Fibroblast of skin of left quadriceps (primary cell): Measurements from ENCODE around the gene ZC3H15.
"Not testable (repeated sequence)": the region's sequence is repeated elsewhere in the genome, so short reads cannot be mapped to it uniquely, and the experiment has no call there.

Source experiments
- DNase-seq, 2 experiments: peaks; one replicate each; pipeline ENCODE4 v3.0.0-alpha.2; 2013; ENCODE audit warnings: low read depth in 2 of 2

The ZC3H15 gene

GRCh38 chr2:186493564-186494085 lies 7.6 kb downstream of the ZC3H15 start:
- DNase-seq = no peak

- no peak for DNase-seq
Observed at GRCh38 chr2:186496401-186496800, 10.3 kb downstream of the ZC3H15 start.

- DNase-seq = no peak
Observed at GRCh38 chr2:186497928-186498327, 11.9 kb downstream of the ZC3H15 start.

GRCh38 chr2:186498834-186499233 lies 12.8 kb downstream of the ZC3H15 start:
- no peak for DNase-seq

- DNase-seq = peak; percentile 29 to 41
Observed at GRCh38 chr2:186503827-186504606, 18.0 kb downstream of the ZC3H15 start.

- DNase-seq = no peak
Observed at GRCh38 chr2:186508263-186508662, 22.2 kb downstream of the ZC3H15 start.

GRCh38 chr2:186515376-186515775 lies 29.3 kb downstream of the ZC3H15 start:
- DNase-seq = no peak

- no peak for DNase-seq
Observed at GRCh38 chr2:186516396-186516795, 30.3 kb downstream of the ZC3H15 start.

GRCh38 chr2:186517090-186517489 lies 31.0 kb downstream of the ZC3H15 start:
- DNase-seq = no peak

- no peak for DNase-seq
Observed at GRCh38 chr2:186518291-186518690, 32.2 kb downstream of the ZC3H15 start.

GRCh38 chr2:186518945-186519344 lies 32.9 kb downstream of the ZC3H15 start:
- peak; percentile 52 to 56 for DNase-seq

GRCh38 chr2:186521570-186522153 lies 35.6 kb downstream of the ZC3H15 start:
- not testable (repeated sequence) for DNase-seq

- DNase-seq = no peak
Observed at GRCh38 chr2:186522450-186522849, 36.4 kb downstream of the ZC3H15 start.

- DNase-seq = peak; percentile 46 to 57
Observed at GRCh38 chr2:186523791-186524190, 37.7 kb downstream of the ZC3H15 start.

- DNase-seq = no peak
Observed at GRCh38 chr2:186526281-186526680, 40.2 kb downstream of the ZC3H15 start.

GRCh38 chr2:186530314-186530713 lies 44.3 kb downstream of the ZC3H15 start:
- no peak for DNase-seq

GRCh38 chr2:186531257-186531775 lies 45.3 kb downstream of the ZC3H15 start:
- DNase-seq = no peak

- no peak for DNase-seq
Observed at GRCh38 chr2:186532891-186533290, 46.8 kb downstream of the ZC3H15 start.

GRCh38 chr2:186533717-186534116 lies 47.7 kb downstream of the ZC3H15 start:
- DNase-seq = no peak

GRCh38 chr2:186534406-186534805 lies 48.3 kb downstream of the ZC3H15 start:
- DNase-seq = no peak

- DNase-seq = no peak
Observed at GRCh38 chr2:186535861-186536260, 49.8 kb downstream of the ZC3H15 start.

GRCh38 chr2:186537019-186537418 lies 51.0 kb downstream of the ZC3H15 start:
- DNase-seq = no peak

GRCh38 chr2:186540941-186541340 lies 54.9 kb downstream of the ZC3H15 start:
- DNase-seq = peak; percentile 64 to 72
